Measurements from ENCODE around the gene POLN. TPM values are rescaled to one million over a fixed set of nuclear protein-coding genes. Genes with fewer than 3 reads are reported as not detected.

Gene POLN
- total RNA-seq, 4 donors from 2014 or later = 0.26 to 5.8 (median 5.5) TPM; not detected in 1

DNA sequence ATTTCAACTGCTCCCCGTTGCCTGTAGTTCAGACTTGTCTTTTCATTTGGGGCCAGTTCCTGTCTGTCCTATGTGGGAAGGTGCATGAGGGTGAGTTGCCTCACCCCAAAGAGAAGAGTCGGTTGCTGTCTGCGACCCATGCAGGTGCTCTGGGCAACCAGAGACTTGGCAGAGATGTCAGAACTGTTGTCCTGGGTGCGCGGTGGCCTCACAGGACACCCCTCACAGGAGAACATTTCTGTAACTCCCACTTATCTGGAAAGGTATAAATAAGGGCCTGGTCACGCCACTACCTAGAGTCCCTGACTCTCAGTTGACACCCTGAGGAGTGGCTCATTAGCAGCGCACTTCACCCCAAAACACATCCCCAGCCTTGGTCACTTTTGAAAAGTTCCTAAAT is 192.5 kb downstream of the POLN start:
- intact Hi-C loops (cut with DNase I; ENCODE audit: low total_unique reads) = no loop called here
- Histone ChIP-seq H3K4me3 (no peak overlapping the region), H3K27me3 (no peaks in the 10 kb centered on the region)

DNA sequence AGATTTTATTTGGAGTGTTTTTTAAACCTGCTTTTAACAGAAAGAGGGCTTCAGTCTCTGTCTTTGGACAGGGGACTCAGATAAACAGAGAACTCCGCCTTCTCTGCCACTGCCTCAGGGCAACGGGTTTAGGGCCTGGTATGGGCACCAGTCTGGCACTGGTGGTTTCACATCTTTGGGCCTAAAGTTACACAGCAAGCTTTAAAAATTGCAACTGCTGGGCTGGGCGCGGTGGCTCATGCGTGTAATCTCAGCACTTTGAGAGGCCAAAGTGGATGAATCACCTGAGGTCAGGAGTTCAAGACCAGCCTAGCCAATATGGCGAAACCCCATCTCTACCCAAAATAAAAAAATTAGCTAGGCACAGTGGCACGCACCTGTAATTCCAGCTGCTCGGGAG is 193.1 kb downstream of the POLN start:
- no peak overlapping the region for H3K4me3 ChIP-seq
- no peaks in the 10 kb centered on the region for H3K27me3 ChIP-seq
- no peak overlapping the region for H3K27ac ChIP-seq
- no peaks in the 10 kb centered on the region for H3K4me1 ChIP-seq
- intact Hi-C loops (cut with DNase I; ENCODE audit: low total_unique reads) = no loop called here
- H3K36me3 ChIP-seq = no peaks in the 10 kb centered on the region
- TF ChIP-seq, protein P1, sequence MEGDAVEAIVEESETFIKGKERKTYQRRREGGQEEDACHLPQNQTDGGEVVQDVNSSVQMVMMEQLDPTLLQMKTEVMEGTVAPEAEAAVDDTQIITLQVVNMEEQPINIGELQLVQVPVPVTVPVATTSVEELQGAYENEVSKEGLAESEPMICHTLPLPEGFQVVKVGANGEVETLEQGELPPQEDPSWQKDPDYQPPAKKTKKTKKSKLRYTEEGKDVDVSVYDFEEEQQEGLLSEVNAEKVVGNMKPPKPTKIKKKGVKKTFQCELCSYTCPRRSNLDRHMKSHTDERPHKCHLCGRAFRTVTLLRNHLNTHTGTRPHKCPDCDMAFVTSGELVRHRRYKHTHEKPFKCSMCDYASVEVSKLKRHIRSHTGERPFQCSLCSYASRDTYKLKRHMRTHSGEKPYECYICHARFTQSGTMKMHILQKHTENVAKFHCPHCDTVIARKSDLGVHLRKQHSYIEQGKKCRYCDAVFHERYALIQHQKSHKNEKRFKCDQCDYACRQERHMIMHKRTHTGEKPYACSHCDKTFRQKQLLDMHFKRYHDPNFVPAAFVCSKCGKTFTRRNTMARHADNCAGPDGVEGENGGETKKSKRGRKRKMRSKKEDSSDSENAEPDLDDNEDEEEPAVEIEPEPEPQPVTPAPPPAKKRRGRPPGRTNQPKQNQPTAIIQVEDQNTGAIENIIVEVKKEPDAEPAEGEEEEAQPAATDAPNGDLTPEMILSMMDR (IDR thresholded peaks at IDR 0.05) = no peak
- TF ChIP-seq POLR2A (IDR thresholded peaks at IDR 0.05) = no peak
- H3K9me3 ChIP-seq = no peaks in the 10 kb centered on the region
- DNase-seq = no peak

More for the DNA sequence above, 192.5 kb downstream of the POLN start:
- DNase-seq = no peak
- Histone ChIP-seq H3K27ac (no peak overlapping the region), H3K9me3 (no peaks in the 10 kb centered on the region), H3K4me1 (no peaks in the 10 kb centered on the region), H3K36me3 (no peaks in the 10 kb centered on the region)
- TF ChIP-seq, protein P1 (IDR thresholded peaks at IDR 0.05) = no peak
- TF ChIP-seq POLR2A (IDR thresholded peaks at IDR 0.05) = no peak

DNA sequence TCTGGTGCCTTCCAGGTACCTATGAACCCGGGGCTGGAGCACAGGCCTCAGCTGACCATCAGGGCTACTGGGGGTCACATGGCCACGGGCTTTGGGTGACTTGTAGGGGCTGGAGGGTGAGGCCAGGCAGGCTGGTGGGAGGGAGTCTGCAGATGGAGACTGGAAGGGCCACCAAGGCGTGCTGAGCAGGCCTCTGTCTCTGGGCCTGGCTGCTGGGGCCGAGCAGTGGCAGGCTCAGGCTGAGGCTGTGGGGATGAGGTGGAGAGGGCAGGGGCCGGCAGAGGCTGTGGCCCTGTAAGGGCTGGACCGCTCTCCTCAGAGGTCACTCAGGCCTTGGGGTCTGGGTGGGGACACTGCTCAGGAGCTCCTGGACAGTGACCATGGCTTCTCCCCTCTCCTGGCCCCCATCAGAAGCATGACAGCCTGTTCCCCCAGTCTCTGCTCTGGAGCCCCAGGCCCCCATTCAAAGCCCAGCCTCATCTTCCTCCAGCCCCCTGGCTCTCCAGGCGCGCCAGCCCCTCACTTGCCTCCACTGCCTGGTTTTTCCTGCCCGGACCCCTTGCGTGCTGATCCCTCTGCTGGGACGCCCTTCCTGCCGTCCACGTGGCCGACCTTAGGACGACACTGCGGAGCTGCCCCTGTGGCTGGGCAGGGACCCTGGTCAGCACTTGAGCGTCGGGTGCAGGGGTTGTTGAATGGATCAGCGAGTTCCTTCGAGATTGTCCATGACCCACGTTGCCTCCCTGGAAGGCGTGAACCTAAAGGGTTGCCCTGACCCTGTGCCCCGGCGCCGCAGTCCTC is 193.9 kb downstream of the POLN start:
- no peaks in the 10 kb centered on the region for H3K36me3 ChIP-seq
- H3K9me3 ChIP-seq = no peaks in the 10 kb centered on the region
- no peak for TF ChIP-seq POLR2A (IDR thresholded peaks at IDR 0.05)
- TF ChIP-seq, protein P1 (IDR thresholded peaks at IDR 0.05) = no peak
- H3K4me1 ChIP-seq = no peaks in the 10 kb centered on the region
- H3K27me3 ChIP-seq = no peaks in the 10 kb centered on the region
- no peak overlapping the region for H3K27ac ChIP-seq
- no peak overlapping the region for H3K4me3 ChIP-seq
- intact Hi-C loops (cut with DNase I; ENCODE audit: low total_unique reads) = no loop called here
- no peak for DNase-seq

DNA sequence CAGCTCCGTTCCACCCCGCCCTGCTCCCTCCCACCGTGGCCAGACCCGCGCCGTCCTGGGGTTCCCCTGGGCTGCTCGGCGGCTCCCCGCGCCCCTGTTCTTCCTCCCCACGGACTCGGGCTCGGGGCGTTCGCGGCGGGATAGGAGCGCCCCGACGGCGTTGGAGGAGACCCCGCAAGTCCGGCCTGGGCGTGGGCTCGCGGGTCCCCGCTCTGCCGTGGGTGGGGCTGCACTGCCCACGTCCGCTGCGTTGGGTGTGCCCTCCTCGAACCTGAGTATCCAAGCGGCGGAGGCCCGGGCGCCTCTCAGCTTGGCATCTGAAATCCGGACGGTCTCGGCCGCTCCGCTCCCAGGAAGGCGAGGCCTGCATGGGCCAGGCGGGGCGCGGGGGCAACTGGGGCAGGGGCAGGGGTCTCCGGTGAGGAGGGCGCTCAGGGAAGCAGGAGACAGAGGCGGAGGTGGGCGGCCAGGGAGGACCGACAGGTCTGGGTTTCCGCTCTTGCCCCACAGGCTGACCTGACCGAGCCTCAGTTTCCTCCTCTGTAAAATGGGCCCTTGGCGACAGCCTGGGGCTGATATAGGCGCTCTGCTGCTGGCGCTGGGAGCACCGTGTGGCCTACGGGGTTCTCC is 194.8 kb downstream of the POLN start:
- Histone ChIP-seq H3K4me1 (peaks cover 0 to 5% of the 10 kb centered on the region in 2 donors), H3K27ac (no peak overlapping the region), H3K9me3 (no peaks in the 10 kb centered on the region), H3K36me3 (no peaks in the 10 kb centered on the region), H3K4me3 (no peak overlapping the region), H3K27me3 (peaks cover 0 to 4% of the 10 kb centered on the region in 2 donors)
- no peak for DNase-seq
- no peak for TF ChIP-seq POLR2A (IDR thresholded peaks at IDR 0.05)
- TF ChIP-seq, protein P1 (IDR thresholded peaks at IDR 0.05) = no peak
- intact Hi-C loops (cut with DNase I; ENCODE audit: low total_unique reads) = no loop called here

All from uterus (tissue), 4 donors.